Endothelial cell (in vitro differentiated cells): Measurements from ENCODE around the gene CCT3. TPM values are rescaled to one million over a fixed set of nuclear protein-coding genes. Genes with fewer than 3 reads are reported as not detected.
"Not testable (repeated sequence)": the region's sequence is repeated elsewhere in the genome, so short reads cannot be mapped to it uniquely, and the experiment has no call there.

ENCODE experiments used
- DNase-seq: peaks from one replicate; pipeline ENCODE4 v3.0.0; 2021; ENCODE audit warnings: low spot score
- H3K27ac Mint-ChIP-seq: one replicate; pipeline ENCODE4 v1.8.0; 2021; ENCODE audit warnings: mixed read lengths, inconsistent platforms; ENCODE audit not compliant: unreplicated experiment
- H3K27me3 Mint-ChIP-seq: one replicate; pipeline ENCODE4 v1.8.0; 2021; ENCODE audit warnings: mild to moderate bottlenecking, moderate library complexity, mixed read lengths, inconsistent platforms; ENCODE audit not compliant: unreplicated experiment
- H3K36me3 Mint-ChIP-seq: one replicate; pipeline ENCODE4 v1.8.0; 2021; ENCODE audit warnings: mild to moderate bottlenecking, low read depth, mixed read lengths, inconsistent platforms; ENCODE audit not compliant: unreplicated experiment
- H3K4me1 Mint-ChIP-seq: one replicate; pipeline ENCODE4 v1.8.0; 2021; ENCODE audit warnings: mild to moderate bottlenecking, mixed read lengths, inconsistent platforms; ENCODE audit not compliant: unreplicated experiment
- H3K4me3 Mint-ChIP-seq: one replicate; pipeline ENCODE4 v1.8.0; 2021; ENCODE audit warnings: mild to moderate bottlenecking, mixed read lengths, inconsistent platforms; ENCODE audit not compliant: unreplicated experiment
- H3K9me3 Mint-ChIP-seq: one replicate; pipeline ENCODE4 v1.8.0; 2021; ENCODE audit warnings: mixed read lengths, inconsistent platforms; ENCODE audit not compliant: unreplicated experiment
- CTCF ChIP-seq: fragments of 200-600 bp; sonication (generic); IDR thresholded peaks from one replicate; pipeline ENCODE4 v1.5.0; 2021; ENCODE audit warnings: antibody characterized with exemption; ENCODE audit not compliant: unreplicated experiment
- total RNA-seq: library from RNA; stranded (reverse); fragmentation: NEBNext Ultra II Directional; extraction: Animal tissue kit (Norgen Biotek cat#: 25700); gene quantifications from one replicate; pipeline ENCODE4 v1.2.1, GENCODE V29; 2021; ENCODE audit not compliant: unreplicated experiment

Gene CCT3
- total RNA-seq, 1 donor from 2014 or later = 218 TPM

GRCh38 chr1:156357977-156358376 is 19.9 kb upstream of the CCT3 start:
- no peak for DNase-seq
- H3K9me3 Mint-ChIP-seq = no peaks in the 10 kb centered on the region
- TF ChIP-seq CTCF = no peak
- peaks cover 6% of the 10 kb centered on the region for H3K4me1 Mint-ChIP-seq
- H3K4me3 Mint-ChIP-seq = no peak overlapping the region
- no peaks in the 10 kb centered on the region for H3K36me3 Mint-ChIP-seq
- H3K27me3 Mint-ChIP-seq = peaks cover 10% of the 10 kb centered on the region
- H3K27ac Mint-ChIP-seq = no peak overlapping the region

DNA sequence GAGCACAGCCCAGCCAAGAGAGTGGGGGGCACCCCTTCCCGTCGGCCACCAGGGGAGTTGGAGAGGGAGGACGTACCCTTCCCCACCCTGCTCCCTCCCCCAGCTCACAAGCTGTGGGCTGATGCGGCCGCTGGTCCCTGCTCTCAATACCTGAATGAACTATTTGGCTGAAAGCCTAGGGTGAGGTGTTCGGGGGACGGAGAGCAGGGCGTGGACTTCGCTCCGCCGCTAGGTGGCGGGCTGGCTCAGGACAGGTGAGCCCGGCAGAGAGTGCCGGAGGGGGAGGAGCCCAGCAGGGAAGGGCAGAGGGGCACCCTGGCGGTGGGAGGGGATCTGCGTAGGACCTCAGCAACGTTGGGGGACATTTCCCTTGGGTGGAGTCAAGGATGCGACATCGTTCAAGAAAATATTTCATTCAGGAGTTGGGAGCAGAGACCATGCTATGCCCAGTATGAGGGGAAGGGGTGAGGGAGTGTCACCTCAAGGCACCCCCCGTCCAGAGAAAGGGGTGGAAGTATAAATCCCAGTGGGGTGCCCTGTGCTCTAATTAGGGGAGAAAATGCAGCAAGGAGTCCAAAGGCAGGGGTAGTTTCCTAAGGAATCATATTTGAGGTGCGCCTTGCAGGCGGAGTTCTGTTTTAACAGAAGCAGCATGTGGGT is 18.9 kb upstream of the CCT3 start:
- peak overlapping the region; percentile 60 for H3K4me3 Mint-ChIP-seq
- H3K4me1 Mint-ChIP-seq = peaks cover 6% of the 10 kb centered on the region
- H3K27ac Mint-ChIP-seq = peak overlapping the region; percentile 72
- H3K27me3 Mint-ChIP-seq = peaks cover 10% of the 10 kb centered on the region
- no peaks in the 10 kb centered on the region for H3K36me3 Mint-ChIP-seq
- H3K9me3 Mint-ChIP-seq = no peaks in the 10 kb centered on the region
- peak; percentile 91 for TF ChIP-seq CTCF
- DNase-seq = peak; percentile 78

GRCh38 chr1:156356262-156356874 is 18.3 kb upstream of the CCT3 start:
- H3K27ac Mint-ChIP-seq = no peak overlapping the region
- H3K27me3 Mint-ChIP-seq = peaks cover 10% of the 10 kb centered on the region
- no peak for TF ChIP-seq CTCF
- peaks cover 6% of the 10 kb centered on the region for H3K4me1 Mint-ChIP-seq
- no peaks in the 10 kb centered on the region for H3K36me3 Mint-ChIP-seq
- DNase-seq = no peak
- H3K9me3 Mint-ChIP-seq = no peaks in the 10 kb centered on the region
- peak overlapping the region; percentile 60 for H3K4me3 Mint-ChIP-seq

- H3K4me3 Mint-ChIP-seq, H3K9me3 Mint-ChIP-seq, H3K27me3 Mint-ChIP-seq, H3K4me1 Mint-ChIP-seq, H3K36me3 Mint-ChIP-seq, H3K27ac Mint-ChIP-seq, DNase-seq: not testable (repeated sequence)
These were observed 14.4 kb upstream of the CCT3 start for GRCh38 chr1:156352481-156352880.

DNA sequence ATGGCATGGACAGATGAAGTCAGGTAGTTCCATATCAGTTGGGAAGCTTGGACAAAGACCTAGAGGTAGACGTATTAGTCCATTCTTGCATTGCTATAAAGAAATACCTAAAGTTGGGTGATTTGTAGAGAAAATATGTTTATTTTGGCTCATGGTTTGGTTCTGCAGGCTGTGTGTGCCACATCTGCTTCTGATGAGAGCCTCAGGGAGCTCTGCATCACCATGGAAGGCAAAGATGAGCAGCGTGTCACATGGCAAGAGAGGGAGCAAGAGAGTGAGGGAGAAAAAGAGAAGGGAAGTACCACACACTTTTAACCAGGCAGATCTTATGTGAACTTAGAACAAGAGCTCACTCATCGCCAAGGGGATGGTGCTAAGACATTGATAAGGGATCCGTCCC is 9.2 kb upstream of the CCT3 start:
- H3K27me3 Mint-ChIP-seq = peaks cover 2% of the 10 kb centered on the region
- H3K27ac Mint-ChIP-seq = no peak overlapping the region
- no peak for DNase-seq
- H3K9me3 Mint-ChIP-seq = no peaks in the 10 kb centered on the region
- H3K36me3 Mint-ChIP-seq = no peaks in the 10 kb centered on the region
- no peak for TF ChIP-seq CTCF
- H3K4me1 Mint-ChIP-seq = no peaks in the 10 kb centered on the region
- no peak overlapping the region for H3K4me3 Mint-ChIP-seq
